CD4-positive, alpha-beta T cell (primary cell): ENCODE data around the gene COL4A3. TPM values are rescaled to one million over a fixed set of nuclear protein-coding genes. Genes with fewer than 3 reads are reported as not detected.

ENCODE experiments used
- ATAC-seq: fragments of 200-7000 bp; cut with Tn5 transposase; one replicate; pipeline ENCODE4 v1.10.0; 2022; ENCODE audit warnings: mild to moderate bottlenecking; ENCODE audit not compliant: poor library complexity
- CTCF ChIA-PET: fragments of 350-600 bp; sonication (Branson Sonifier 250); formaldehyde crosslinking; loops from one replicate; lab custom pipeline; 2021; ENCODE audit warnings: antibody characterized with exemption, inconsistent platforms; lab: Charles Lee
- POLR2A ChIA-PET: fragments of 350-600 bp; sonication (Branson Sonifier 250); formaldehyde crosslinking; loops from one replicate; lab custom pipeline; 2021; ENCODE audit warnings: antibody characterized with exemption, inconsistent platforms; lab: Charles Lee
- DNase-seq, 14 experiments: peaks; one replicate each; pipeline ENCODE4 v3.0.0-alpha.2; 2013 to 2020; ENCODE audit warnings: mixed read lengths in 2 of 14
- H3K27ac ChIP-seq, 2 donors: one replicate each; pipeline versions ENCODE4 v1.5.1 to v1.7.0; 2013; ENCODE audit warnings: low read length in 2 of 2, low read depth in 1 of 2, mild to moderate bottlenecking in 1 of 2
- H3K27me3 ChIP-seq, 2 experiments: 1 replicate in 1 of 2; 2 replicates in 1 of 2; pipeline versions ENCODE4 v1.6.1 to v1.7.0; 2013; ENCODE audit warnings: low read length in 2 of 2, control low read depth in 1 of 2, mild to moderate bottlenecking in 1 of 2, moderate library complexity in 1 of 2; ENCODE audit not compliant: insufficient read depth in 2 of 2, control insufficient read depth in 1 of 2
- H3K36me3 ChIP-seq: one replicate; pipeline ENCODE4 v1.6.1; 2013; ENCODE audit warnings: low read length, control low read depth; ENCODE audit not compliant: insufficient read depth
- H3K4me1 ChIP-seq: one replicate; pipeline ENCODE4 v1.6.1; 2013; ENCODE audit warnings: low read length, control low read depth; ENCODE audit not compliant: insufficient read depth
- H3K4me3 ChIP-seq: one replicate; pipeline ENCODE4 v1.5.1; 2013; ENCODE audit warnings: mild to moderate bottlenecking, low read length, moderate library complexity
- H3K9me3 ChIP-seq, 2 experiments: 1 replicate in 1 of 2; 2 replicates in 1 of 2; pipeline versions ENCODE4 v1.6.1 to v1.7.0; 2013; ENCODE audit warnings: low read length in 2 of 2, mild to moderate bottlenecking in 2 of 2, control low read depth in 1 of 2, moderate library complexity in 1 of 2; ENCODE audit not compliant: control insufficient read depth in 1 of 2, insufficient read depth in 1 of 2
- H3K27ac Mint-ChIP-seq: one replicate; pipeline ENCODE4 v1.8.0; 2020; ENCODE audit warnings: mixed read lengths
- H3K27me3 Mint-ChIP-seq: one replicate; pipeline ENCODE4 v1.8.0; 2021; ENCODE audit warnings: mixed read lengths
- H3K36me3 Mint-ChIP-seq: one replicate; pipeline ENCODE4 v1.8.0; 2021; ENCODE audit warnings: low read depth, mixed read lengths
- H3K4me1 Mint-ChIP-seq: one replicate; pipeline ENCODE4 v1.8.0; 2021; ENCODE audit warnings: low read depth, mixed read lengths
- H3K4me3 Mint-ChIP-seq: one replicate; pipeline ENCODE4 v1.8.0; 2020; ENCODE audit warnings: mild to moderate bottlenecking, mixed read lengths
- H3K9me3 Mint-ChIP-seq: one replicate; pipeline ENCODE4 v1.8.0; 2020; ENCODE audit warnings: mixed read lengths
- CTCF ChIP-seq: fragments of 200-600 bp; IDR thresholded peaks from one replicate; pipeline ENCODE4 v1.8.0; 2022; ENCODE audit warnings: antibody characterized with exemption, mild to moderate bottlenecking
- intact Hi-C, 2 experiments: fragments of 100-400 bp; cut with DNase I in 1 of 2; cut with micrococcal nuclease in 1 of 2; formaldehyde crosslinking; loops; one replicate each; pipeline versions ENCODE4 v1.15.1 to v1.9.0; 2023 to 2025; cut with DNase I, micrococcal nuclease
- total RNA-seq, 174 experiments: library from RNA in 2 of 174; stranded (reverse) in 2 of 174; gene quantifications; one replicate each; pipeline ENCODE4 v1.2.3 and lab custom pipeline; 2021 to 2026

The COL4A3 gene
- total RNA-seq, 2 experiments from 2014 or later = not detected

- Histone ChIP-seq H3K4me1 (no peaks in the 10 kb centered on the region), H3K27ac (no peak overlapping the region), H3K27me3 (peaks cover 0 to 4% of the 10 kb centered on the region in 2 experiments), H3K9me3 (no peaks in the 10 kb centered on the region), H3K4me3 (no peak overlapping the region), H3K36me3 (no peaks in the 10 kb centered on the region)
- DNase-seq (no peak), ATAC-seq (no peak)
- no peak overlapping the region for H3K27ac Mint-ChIP-seq
- ChIA-PET POLR2A (no interaction called here), CTCF (no interaction called here)
- no peak for TF ChIP-seq CTCF
- no peak overlapping the region for H3K4me3 Mint-ChIP-seq
- no peaks in the 10 kb centered on the region for H3K36me3 Mint-ChIP-seq
- H3K4me1 Mint-ChIP-seq = no peaks in the 10 kb centered on the region
- peaks cover 24% of the 10 kb centered on the region for H3K27me3 Mint-ChIP-seq
- H3K9me3 Mint-ChIP-seq = no peaks in the 10 kb centered on the region
- intact Hi-C loops = no loop called here
Measured at GRCh38 chr2:227192491-227192890, 28.1 kb downstream of the COL4A3 start.

GRCh38 chr2:227194219-227194618 lies 29.8 kb downstream of the COL4A3 start:
- Histone ChIP-seq H3K36me3 (no peaks in the 10 kb centered on the region), H3K27me3 (no peaks in the 10 kb centered on the region), H3K4me3 (no peak overlapping the region), H3K4me1 (no peaks in the 10 kb centered on the region), H3K9me3 (no peaks in the 10 kb centered on the region), H3K27ac (no peak overlapping the region)
- H3K36me3 Mint-ChIP-seq = no peaks in the 10 kb centered on the region
- DNase-seq = no peak
- intact Hi-C loops = no loop called here
- TF ChIP-seq CTCF = no peak
- H3K9me3 Mint-ChIP-seq = no peaks in the 10 kb centered on the region
- H3K27ac Mint-ChIP-seq = no peak overlapping the region
- CTCF ChIA-PET = no interaction called here
- POLR2A ChIA-PET = no interaction called here
- no peak overlapping the region for H3K4me3 Mint-ChIP-seq
- no peak for ATAC-seq
- H3K4me1 Mint-ChIP-seq = no peaks in the 10 kb centered on the region
- peaks cover 15% of the 10 kb centered on the region for H3K27me3 Mint-ChIP-seq

GRCh38 chr2:227198866-227199265 lies 34.4 kb downstream of the COL4A3 start:
- intact Hi-C loops = no loop called here
- Mint-ChIP-seq H3K4me3 (no peak overlapping the region), H3K9me3 (no peaks in the 10 kb centered on the region), H3K27me3 (peaks cover 6% of the 10 kb centered on the region), H3K27ac (no peak overlapping the region), H3K4me1 (no peaks in the 10 kb centered on the region), H3K36me3 (no peaks in the 10 kb centered on the region)
- ChIA-PET CTCF (no interaction called here), POLR2A (no interaction called here)
- Histone ChIP-seq H3K27ac (no peak overlapping the region), H3K36me3 (no peaks in the 10 kb centered on the region), H3K4me3 (no peak overlapping the region), H3K9me3 (no peaks in the 10 kb centered on the region), H3K4me1 (no peaks in the 10 kb centered on the region), H3K27me3 (no peaks in the 10 kb centered on the region)
- ATAC-seq (no peak), DNase-seq (no peak)
- no peak for TF ChIP-seq CTCF
